HG02970 (cell line): ENCODE data around the gene SMCP.

Source experiments
- ATAC-seq: cut with Tn5 transposase; IDR thresholded peaks from one replicate; pipeline ENCODE4 v1.9.1; 2021; ENCODE audit warnings: mild to moderate bottlenecking, moderate library complexity, moderate number of reproducible peaks; ENCODE audit not compliant: unreplicated experiment, low FRiP score

The SMCP gene

GRCh38 chr1:152886085-152886484 is 8.0 kb downstream of the SMCP start:
- ATAC-seq = no peak

- no peak for ATAC-seq
Observed at GRCh38 chr1:152886758-152887409, 8.8 kb downstream of the SMCP start.

GRCh38 chr1:152888126-152888525 is 10.0 kb downstream of the SMCP start:
- ATAC-seq = no peak

GRCh38 chr1:152899027-152899426 is 20.9 kb downstream of the SMCP start:
- no peak for ATAC-seq

- no peak for ATAC-seq
Observed at GRCh38 chr1:152899883-152900282, 21.8 kb downstream of the SMCP start.

GRCh38 chr1:152901631-152902030 is 23.5 kb downstream of the SMCP start:
- no peak for ATAC-seq

- no peak for ATAC-seq
Observed at GRCh38 chr1:152902636-152903035, 24.5 kb downstream of the SMCP start.

- no peak for ATAC-seq
Observed at GRCh38 chr1:152904688-152905440, 26.7 kb downstream of the SMCP start.

GRCh38 chr1:152906023-152906565 is 28.0 kb downstream of the SMCP start:
- no peak for ATAC-seq

- no peak for ATAC-seq
Observed at GRCh38 chr1:152907686-152908601, 29.8 kb downstream of the SMCP start, which contains the start of gene IVL. Gene IVL, plus strand, starts transcription at chr1:152908546. Its CDS starts 1,252 bp downstream, at chr1:152909798.

GRCh38 chr1:152909206-152909605 is 31.1 kb downstream of the SMCP start:
- no peak for ATAC-seq

GRCh38 chr1:152912471-152912870 is 34.3 kb downstream of the SMCP start:
- no peak for ATAC-seq

- ATAC-seq = no peak
Observed at GRCh38 chr1:152912900-152913299, 34.8 kb downstream of the SMCP start.

- no peak for ATAC-seq
Observed at GRCh38 chr1:152917794-152918193, 39.7 kb downstream of the SMCP start.

- ATAC-seq = no peak
Observed at GRCh38 chr1:152919071-152919470, 40.9 kb downstream of the SMCP start.

- ATAC-seq = no peak
Observed at GRCh38 chr1:152924191-152924590, 46.1 kb downstream of the SMCP start.

- no peak for ATAC-seq
Observed at GRCh38 chr1:152926091-152926490, 48.0 kb downstream of the SMCP start.

GRCh38 chr1:152928671-152929070 is 50.5 kb downstream of the SMCP start:
- no peak for ATAC-seq

GRCh38 chr1:152932170-152932811 is 54.2 kb downstream of the SMCP start:
- no peak for ATAC-seq

- no peak for ATAC-seq
Observed at GRCh38 chr1:152933196-152933595, 55.1 kb downstream of the SMCP start.
